Memory B cell (primary cell): ENCODE results near the gene ZNF630.
"Not testable (repeated sequence)": the region's sequence is repeated elsewhere in the genome, so short reads cannot be mapped to it uniquely, and the experiment has no call there.

Experiments
- ATAC-seq: fragments of 150-1000 bp; cut with Tn5 transposase; 2 replicates; pipeline ENCODE4 v1.10.0; 2021; ENCODE audit warnings: low read depth, mild to moderate bottlenecking, moderate library complexity
- DNase-seq, 2 donors: peaks; one replicate each; pipeline ENCODE4 v3.0.0; 2022; ENCODE audit warnings: low spot score in 2 of 2
- H3K27ac Mint-ChIP-seq: one replicate; pipeline ENCODE4 v1.8.0; 2022; ENCODE audit warnings: mild to moderate bottlenecking, moderate library complexity, mixed read lengths
- H3K27me3 Mint-ChIP-seq: one replicate; pipeline ENCODE4 v1.8.0; 2022; ENCODE audit warnings: mixed read lengths
- H3K36me3 Mint-ChIP-seq: one replicate; pipeline ENCODE4 v1.8.0; 2022; ENCODE audit warnings: mild to moderate bottlenecking, mixed read lengths
- H3K4me1 Mint-ChIP-seq: one replicate; pipeline ENCODE4 v1.8.0; 2022; ENCODE audit warnings: mixed read lengths
- H3K4me3 Mint-ChIP-seq: one replicate; pipeline ENCODE4 v1.8.0; 2022; ENCODE audit warnings: mild to moderate bottlenecking, moderate library complexity, mixed read lengths
- H3K9me3 Mint-ChIP-seq: one replicate; pipeline ENCODE4 v1.8.0; 2022; ENCODE audit warnings: mixed read lengths

The ZNF630 gene

DNA sequence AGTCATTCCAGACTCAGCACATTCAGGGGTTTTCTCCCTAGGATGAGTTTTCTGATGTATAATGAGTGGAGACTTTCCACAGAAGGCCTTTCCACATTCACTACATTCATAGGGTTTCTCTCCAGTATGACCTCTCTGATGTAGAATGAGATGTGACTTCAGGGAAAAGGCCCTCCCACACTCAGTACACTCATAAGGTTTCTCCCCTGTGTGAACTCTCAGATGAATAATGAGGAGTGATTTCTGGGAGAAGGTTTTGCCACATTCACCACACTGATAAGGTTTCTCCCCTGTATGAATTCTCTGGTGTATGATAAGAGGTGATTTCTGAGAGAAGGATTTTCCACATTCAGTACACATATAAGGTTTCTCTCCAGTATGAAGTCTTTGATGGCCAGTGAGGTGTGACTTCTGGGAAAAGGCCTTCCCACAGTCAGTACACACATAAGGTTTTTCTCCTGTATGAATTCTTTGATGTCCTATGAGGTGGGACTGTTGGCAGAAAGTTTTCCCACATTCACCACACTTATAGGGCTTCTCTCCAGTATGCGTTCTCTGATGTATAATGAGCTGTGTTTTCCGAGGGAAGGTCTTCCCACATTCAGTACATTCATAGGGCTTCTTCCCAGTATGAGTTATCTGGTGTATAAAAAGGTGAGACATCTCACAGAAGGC is 12.7 kb downstream of the ZNF630 start:
- no peak for ATAC-seq
- no peak overlapping the region for H3K4me3 Mint-ChIP-seq
- H3K4me1 Mint-ChIP-seq, result no peaks in the 10 kb centered on the region
- peaks cover 3% of the 10 kb centered on the region for H3K9me3 Mint-ChIP-seq
- no peak for DNase-seq
- H3K36me3 Mint-ChIP-seq, result peaks cover 42% of the 10 kb centered on the region
- no peak overlapping the region for H3K27ac Mint-ChIP-seq
- no peaks in the 10 kb centered on the region for H3K27me3 Mint-ChIP-seq

DNA sequence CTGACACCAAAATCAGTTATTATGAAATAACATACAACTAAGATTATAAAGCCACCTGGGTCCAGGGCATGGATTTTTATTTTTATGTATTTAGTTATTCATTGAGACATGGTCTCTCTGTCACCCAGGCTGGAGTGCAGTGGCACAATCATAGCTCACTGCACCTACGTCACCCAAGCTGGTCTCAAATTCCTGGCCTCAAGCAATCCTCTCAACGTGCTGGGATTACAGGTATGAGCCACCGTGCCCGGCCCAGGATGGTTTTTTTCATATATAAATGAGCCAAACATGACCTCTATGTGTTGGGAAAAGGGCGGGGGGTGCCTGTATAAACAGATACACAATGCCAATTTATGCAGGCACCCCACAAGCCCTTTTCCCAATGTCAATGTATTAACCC is 24.6 kb downstream of the ZNF630 start:
- H3K9me3 Mint-ChIP-seq, result no peaks in the 10 kb centered on the region
- H3K4me3 Mint-ChIP-seq, result no peak overlapping the region
- DNase-seq (no peak), ATAC-seq (no peak)
- H3K27me3 Mint-ChIP-seq, result no peaks in the 10 kb centered on the region
- peaks cover 10% of the 10 kb centered on the region for H3K36me3 Mint-ChIP-seq
- H3K4me1 Mint-ChIP-seq, result peaks cover 2% of the 10 kb centered on the region
- H3K27ac Mint-ChIP-seq, result no peak overlapping the region

DNA sequence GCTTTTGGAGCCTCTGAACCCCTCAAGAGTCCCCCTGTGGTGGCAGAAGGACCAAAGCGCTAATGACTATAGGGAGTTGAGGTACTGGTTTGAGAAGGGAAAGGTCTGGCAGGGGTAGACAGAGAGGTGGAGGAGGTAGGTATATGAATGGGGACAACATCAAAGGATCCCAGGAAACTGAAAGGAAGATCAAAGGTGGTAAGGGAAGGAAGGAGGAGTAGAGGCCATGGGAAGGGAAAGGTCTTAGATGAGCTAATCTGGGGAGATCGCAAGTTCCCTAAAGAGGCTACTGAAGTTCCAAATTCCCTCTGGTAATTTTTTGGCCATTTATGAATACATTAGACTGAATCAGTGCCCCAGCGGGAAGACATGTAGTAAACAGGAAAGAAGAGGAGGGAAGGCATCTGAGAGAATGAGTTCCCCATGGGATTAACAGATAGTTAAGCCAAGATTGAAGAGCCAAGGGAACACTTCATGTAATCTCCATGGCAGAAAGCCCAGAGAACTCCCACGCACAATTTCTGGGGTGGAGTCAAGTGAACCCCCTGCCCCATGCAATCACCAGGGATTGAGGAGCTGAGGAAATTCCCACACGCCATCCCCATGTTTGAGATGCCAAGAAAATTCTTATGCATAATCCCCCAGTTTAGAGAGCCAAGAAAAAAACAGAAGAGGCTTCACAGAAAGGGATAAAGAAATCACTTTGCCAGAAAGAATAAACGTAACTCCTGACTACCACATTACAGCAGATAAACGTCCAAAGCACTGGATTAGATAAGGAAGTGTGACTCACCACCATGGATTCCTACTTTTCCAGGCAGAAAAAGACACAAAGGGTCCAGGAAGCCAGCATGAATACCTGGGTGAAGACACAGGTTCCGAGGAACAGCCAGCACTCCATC is 25.8 kb downstream of the ZNF630 start:
- DNase-seq (no peak), ATAC-seq (no peak)
- H3K9me3 Mint-ChIP-seq, result no peaks in the 10 kb centered on the region
- no peak overlapping the region for H3K27ac Mint-ChIP-seq
- no peak overlapping the region for H3K4me3 Mint-ChIP-seq
- no peaks in the 10 kb centered on the region for H3K27me3 Mint-ChIP-seq
- peaks cover 10% of the 10 kb centered on the region for H3K36me3 Mint-ChIP-seq
- peaks cover 2% of the 10 kb centered on the region for H3K4me1 Mint-ChIP-seq

DNA sequence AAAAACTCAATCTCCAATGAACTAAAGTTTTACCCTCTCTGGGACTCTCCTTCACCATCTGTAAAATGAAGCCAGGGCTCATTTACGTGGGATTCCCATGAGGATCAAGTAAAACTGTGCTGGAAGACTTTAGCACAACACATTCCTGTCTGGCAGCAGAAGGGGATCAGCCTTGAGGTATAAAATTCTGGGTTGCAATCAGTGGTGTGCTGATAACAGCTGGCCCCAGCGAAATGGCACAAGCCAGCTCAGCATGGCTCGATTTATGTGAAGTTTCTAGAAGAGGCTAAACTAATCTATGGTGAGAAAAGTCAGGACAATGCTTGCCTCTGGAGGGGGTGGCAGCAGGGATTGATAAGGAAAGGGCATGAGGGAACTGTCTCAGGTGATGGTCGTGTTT is 28.4 kb downstream of the ZNF630 start:
- H3K27ac Mint-ChIP-seq, result no peak overlapping the region
- no peaks in the 10 kb centered on the region for H3K27me3 Mint-ChIP-seq
- no peaks in the 10 kb centered on the region for H3K9me3 Mint-ChIP-seq
- H3K4me1 Mint-ChIP-seq, result no peaks in the 10 kb centered on the region
- no peak for ATAC-seq
- H3K36me3 Mint-ChIP-seq, result peaks cover 12% of the 10 kb centered on the region
- no peak overlapping the region for H3K4me3 Mint-ChIP-seq
- no peak for DNase-seq

DNA sequence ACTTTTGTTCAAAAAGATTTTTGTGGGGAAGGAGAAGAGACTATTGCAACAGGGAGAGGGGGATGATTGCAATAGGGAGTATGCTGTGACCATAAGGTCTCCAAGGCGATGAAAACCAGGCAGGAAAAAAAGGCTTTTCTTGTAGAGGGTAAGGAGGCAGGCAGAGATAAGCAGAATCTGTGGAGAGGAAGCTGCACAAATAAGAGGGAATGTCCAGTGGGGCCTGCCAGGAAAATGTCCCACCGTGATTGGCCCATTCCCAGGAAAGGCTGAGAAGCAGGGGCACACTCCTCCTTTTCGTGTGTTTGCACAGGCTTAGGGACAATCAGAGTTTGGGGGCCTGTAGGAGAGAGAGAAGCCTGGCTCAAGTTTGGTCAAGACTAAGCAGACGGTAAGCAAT is 35.5 kb downstream of the ZNF630 start:
- ATAC-seq, result no peak
- no peak for DNase-seq
- Mint-ChIP-seq H3K4me1 (no peaks in the 10 kb centered on the region), H3K27ac (no peak overlapping the region), H3K9me3 (no peaks in the 10 kb centered on the region), H3K4me3 (no peak overlapping the region), H3K36me3 (peaks cover 7% of the 10 kb centered on the region), H3K27me3 (no peaks in the 10 kb centered on the region)

DNA sequence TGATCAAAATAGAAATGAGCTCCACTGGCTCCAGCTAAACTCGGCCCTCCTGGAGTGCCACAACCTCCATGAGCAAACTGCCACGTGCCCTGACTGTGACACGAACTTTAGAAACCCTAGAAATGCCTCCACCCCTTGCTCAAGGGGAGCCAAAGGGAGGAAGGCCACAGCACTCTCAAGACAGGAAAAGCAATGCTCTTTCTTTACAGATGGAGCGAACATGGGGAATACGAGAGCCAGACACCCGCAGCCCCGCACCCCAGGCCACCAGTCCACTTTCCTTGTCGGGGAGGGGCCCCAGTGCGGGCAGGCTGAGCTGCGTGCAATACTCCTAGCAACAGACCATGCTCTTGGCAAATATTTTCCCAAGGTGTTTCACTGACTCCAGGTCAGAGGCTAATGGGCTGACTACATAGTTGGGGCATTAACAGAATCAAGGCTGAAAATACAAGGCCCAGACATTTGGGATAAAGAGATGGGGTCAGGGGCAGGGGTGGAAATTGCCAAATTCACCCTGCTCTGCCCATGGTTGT is 40.7 kb downstream of the ZNF630 start:
- H3K27ac Mint-ChIP-seq, H3K4me1 Mint-ChIP-seq, H3K9me3 Mint-ChIP-seq, H3K27me3 Mint-ChIP-seq, H3K4me3 Mint-ChIP-seq, H3K36me3 Mint-ChIP-seq, ATAC-seq, DNase-seq: not testable (repeated sequence)

DNA sequence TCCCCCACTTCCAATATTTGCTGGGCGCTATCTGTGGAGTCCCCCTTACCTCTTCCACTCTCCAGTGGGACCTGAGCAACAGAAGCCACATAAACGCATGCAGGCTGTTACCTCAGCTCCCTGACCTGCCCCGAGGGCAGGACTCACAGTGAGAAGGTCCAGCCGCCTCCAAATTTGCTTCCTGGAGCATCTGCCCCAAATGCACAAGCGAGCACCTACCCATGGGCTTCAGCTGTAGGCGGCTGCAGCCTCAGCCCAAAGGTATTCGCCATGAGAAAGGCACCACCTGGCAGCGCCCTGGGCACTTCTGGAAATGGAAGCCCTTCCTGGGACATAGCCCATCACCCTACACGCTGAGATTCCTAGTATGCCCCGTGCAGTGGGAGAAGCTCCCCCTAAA is 41.2 kb downstream of the ZNF630 start:
- Mint-ChIP-seq H3K27me3 (no peaks in the 10 kb centered on the region), H3K27ac (no peak overlapping the region), H3K9me3 (no peaks in the 10 kb centered on the region), H3K4me3 (no peak overlapping the region), H3K36me3 (peaks cover 5% of the 10 kb centered on the region), H3K4me1 (peaks cover 10% of the 10 kb centered on the region)
- ATAC-seq (no peak), DNase-seq (no peak)

DNA sequence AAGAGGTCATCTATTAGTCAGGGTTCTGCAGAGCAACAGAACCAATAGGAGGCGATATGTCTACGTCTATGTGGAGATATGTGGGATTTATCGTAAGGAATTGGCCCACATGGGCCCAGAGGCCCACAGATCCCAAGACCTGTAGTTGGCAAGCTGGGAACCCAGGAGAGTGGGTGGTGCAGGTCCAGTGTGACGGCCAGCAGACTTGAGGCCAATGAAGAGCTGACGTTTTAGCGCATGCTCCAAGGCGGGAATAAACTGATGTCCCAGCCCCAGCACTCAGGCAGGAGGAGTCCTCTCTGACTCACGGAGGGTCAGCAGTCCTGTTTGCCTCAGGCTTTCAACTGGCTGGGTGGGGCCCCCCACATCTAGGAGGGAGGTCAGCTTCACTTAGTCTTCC is 43.3 kb downstream of the ZNF630 start:
- Mint-ChIP-seq H3K36me3 (peaks cover 5% of the 10 kb centered on the region), H3K9me3 (no peaks in the 10 kb centered on the region), H3K4me3 (no peak overlapping the region), H3K27ac (no peak overlapping the region), H3K4me1 (peaks cover 10% of the 10 kb centered on the region), H3K27me3 (no peaks in the 10 kb centered on the region)
- DNase-seq (no peak), ATAC-seq (no peak)

DNA sequence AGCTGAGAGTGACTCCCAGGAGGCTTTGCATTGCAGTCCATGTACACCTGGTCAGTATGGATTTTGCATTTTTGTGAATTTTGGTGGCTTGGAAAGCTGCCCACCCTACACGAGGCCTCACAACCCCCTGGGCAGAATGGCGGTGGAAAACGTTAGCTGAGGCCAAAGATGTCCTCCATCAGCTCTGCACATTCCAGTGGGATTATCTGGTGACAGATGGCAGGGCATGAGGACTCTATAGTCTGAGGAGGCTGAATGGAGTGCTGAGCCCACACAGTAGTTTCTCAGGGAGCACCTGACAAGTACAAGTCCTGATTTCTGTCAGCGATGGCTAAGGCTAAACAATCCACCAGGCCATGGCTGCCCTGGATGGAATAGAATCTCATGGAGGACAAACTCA is 43.9 kb downstream of the ZNF630 start:
- H3K4me3 Mint-ChIP-seq, ATAC-seq, H3K9me3 Mint-ChIP-seq: not testable (repeated sequence)

DNA sequence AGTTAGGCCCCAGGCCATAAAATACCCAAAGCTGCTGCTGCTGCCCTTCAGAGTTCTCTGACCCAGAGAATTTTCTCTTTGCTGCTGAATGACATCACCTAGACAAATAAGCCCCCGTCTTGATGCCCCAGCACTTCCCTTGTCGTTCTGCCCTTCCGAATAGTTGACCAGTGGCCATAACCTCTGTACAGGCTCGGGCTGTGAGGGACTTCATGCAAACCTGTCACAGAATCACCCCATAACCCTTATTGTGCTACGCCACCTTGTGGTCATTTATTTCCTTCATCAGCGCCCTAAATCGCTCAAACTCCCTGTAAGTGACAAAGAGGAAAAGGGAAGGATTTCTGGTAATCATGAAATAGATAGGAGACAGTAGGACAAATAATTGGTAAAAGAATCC is 45.9 kb downstream of the ZNF630 start:
- no peaks in the 10 kb centered on the region for H3K36me3 Mint-ChIP-seq
- H3K4me1 Mint-ChIP-seq, result peaks cover 14% of the 10 kb centered on the region
- H3K27me3 Mint-ChIP-seq, result no peaks in the 10 kb centered on the region
- no peaks in the 10 kb centered on the region for H3K9me3 Mint-ChIP-seq
- no peak overlapping the region for H3K27ac Mint-ChIP-seq
- ATAC-seq, result no peak
- no peak overlapping the region for H3K4me3 Mint-ChIP-seq
- DNase-seq, result peak; percentile 25 to 29

More for the DNA sequence above, 43.9 kb downstream of the ZNF630 start:
- not testable (repeated sequence) for DNase-seq, H3K27ac Mint-ChIP-seq, H3K36me3 Mint-ChIP-seq, H3K27me3 Mint-ChIP-seq
- peaks cover 10% of the 10 kb centered on the region for H3K4me1 Mint-ChIP-seq

DNA sequence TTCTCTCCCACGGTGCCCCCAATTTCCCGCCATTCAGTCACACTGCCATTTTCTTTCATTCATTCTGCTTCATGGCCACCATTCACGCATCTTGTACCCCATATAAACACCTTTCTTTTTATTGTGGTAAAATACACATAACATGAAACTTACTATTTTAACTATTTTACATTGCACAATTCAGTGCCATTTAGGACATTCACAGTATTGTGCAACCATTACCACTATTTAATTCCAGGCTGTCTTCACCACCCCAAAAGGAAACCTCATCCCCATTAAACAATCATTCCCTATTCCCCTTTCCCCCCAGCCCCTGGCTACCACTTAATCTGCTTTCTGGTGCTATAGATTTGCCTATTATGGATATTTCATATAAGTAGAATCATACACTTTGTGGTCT is 48.7 kb downstream of the ZNF630 start:
- Mint-ChIP-seq H3K9me3 (no peaks in the 10 kb centered on the region), H3K36me3 (no peaks in the 10 kb centered on the region), H3K27me3 (no peaks in the 10 kb centered on the region), H3K4me1 (peaks cover 14% of the 10 kb centered on the region), H3K27ac (no peak overlapping the region), H3K4me3 (peak overlapping the region; percentile 18)
- DNase-seq, result no peak
- no peak for ATAC-seq

DNA sequence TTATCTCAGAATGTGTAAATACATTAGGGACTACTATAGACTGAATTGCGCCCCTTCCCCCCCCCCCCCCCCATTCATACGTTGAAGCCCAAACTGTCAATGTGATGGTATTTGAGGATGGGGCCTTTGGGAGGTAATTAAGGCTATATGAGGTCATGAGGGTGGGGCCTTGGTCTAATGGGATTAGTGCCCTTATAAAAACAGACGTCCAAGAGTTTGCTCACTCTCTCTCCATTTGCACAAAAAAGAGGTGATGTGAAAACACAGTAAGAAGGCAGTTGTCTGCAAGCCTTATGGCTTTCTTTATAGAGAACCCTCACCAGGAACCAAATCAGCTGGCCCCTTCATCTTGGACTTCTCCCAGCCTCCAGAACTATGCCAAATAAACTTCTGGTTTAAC is 49.3 kb downstream of the ZNF630 start:
- no peak overlapping the region for H3K4me3 Mint-ChIP-seq
- ATAC-seq (no peak), DNase-seq (no peak)
- H3K27me3 Mint-ChIP-seq, result no peaks in the 10 kb centered on the region
- peaks cover 14% of the 10 kb centered on the region for H3K4me1 Mint-ChIP-seq
- H3K36me3 Mint-ChIP-seq, result no peaks in the 10 kb centered on the region
- no peak overlapping the region for H3K27ac Mint-ChIP-seq
- no peaks in the 10 kb centered on the region for H3K9me3 Mint-ChIP-seq

DNA sequence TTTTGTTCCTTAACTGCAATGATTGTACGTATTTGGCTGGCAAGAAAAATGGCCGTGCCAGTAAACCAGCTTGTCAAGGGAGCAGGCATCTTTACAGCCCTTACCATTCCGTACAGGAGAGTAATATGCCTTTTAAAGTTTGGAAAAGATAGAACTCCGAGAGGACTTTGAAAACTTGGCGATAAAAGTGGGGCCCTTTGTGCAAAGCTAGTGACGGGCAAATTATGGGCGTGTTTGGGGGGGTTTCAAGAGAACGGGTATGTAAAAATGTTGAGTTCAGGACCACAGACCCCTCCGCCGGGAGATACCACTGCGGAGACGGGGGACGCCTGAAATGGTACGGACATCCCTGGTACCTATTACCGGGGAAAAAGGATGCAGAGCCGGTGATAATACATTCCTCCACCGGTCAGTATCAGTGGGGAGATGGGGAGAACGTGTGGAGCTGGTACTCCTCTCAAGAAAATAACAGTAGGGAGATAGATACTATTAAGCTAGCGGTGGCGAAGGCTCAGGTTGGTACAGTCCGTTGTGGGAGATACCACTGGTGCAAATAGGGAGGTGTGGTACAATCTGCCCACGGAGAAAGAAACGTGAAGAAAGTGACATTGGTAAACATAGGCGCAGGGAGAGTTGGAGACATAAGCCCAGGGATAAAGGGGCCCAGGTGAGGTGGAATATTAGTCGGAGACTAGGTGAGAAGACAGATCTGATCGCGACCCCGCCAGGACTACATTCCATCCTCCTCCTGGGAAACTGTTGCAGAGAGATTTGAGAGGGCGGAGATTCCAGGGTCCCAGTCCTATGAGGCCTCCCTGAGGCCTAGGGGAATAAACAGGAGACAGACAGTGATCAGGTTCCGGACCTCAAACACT is 50.2 kb downstream of the ZNF630 start:
- H3K4me1 Mint-ChIP-seq, result peaks cover 9% of the 10 kb centered on the region
- H3K27ac Mint-ChIP-seq, result peak overlapping the region; percentile 98
- ATAC-seq, result peak; percentile 79
- no peaks in the 10 kb centered on the region for H3K27me3 Mint-ChIP-seq
- DNase-seq, result peak; percentile 77 to 79
- H3K36me3 Mint-ChIP-seq, result no peaks in the 10 kb centered on the region
- H3K9me3 Mint-ChIP-seq, result no peaks in the 10 kb centered on the region
- peak overlapping the region; percentile 99 for H3K4me3 Mint-ChIP-seq

DNA sequence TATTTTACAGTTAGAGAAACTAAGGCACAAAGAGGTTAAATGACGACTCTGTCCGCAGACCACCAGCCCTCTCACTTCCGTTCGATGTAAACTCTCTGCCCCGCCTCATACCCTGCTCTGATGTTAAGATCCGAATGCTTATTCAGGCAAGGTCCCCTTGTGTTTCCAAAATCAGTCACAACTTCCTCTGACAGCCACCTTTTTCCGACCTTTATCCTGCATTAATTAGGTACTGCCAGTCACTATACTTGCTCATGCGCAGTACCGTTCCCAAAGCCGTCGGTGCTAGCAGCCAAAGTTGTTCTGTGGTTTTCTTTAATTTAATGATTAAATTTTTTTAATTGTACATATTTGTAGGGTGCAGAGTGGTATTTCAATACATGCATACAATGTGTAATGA is 51.0 kb downstream of the ZNF630 start:
- not testable (repeated sequence) for H3K9me3 Mint-ChIP-seq, DNase-seq, H3K4me1 Mint-ChIP-seq, ATAC-seq, H3K27me3 Mint-ChIP-seq, H3K36me3 Mint-ChIP-seq
- Mint-ChIP-seq H3K4me3 (peak overlapping the region; percentile 99), H3K27ac (peak overlapping the region; percentile 98)
